Suppressor macrophage treated with lipopolysaccharide for 4 hours (primary cell): ENCODE results near the gene EPOP.

Experiments used
- DNase-seq: peaks from one replicate; pipeline ENCODE4 v3.0.0-alpha.2; 2020

Gene EPOP

DNA sequence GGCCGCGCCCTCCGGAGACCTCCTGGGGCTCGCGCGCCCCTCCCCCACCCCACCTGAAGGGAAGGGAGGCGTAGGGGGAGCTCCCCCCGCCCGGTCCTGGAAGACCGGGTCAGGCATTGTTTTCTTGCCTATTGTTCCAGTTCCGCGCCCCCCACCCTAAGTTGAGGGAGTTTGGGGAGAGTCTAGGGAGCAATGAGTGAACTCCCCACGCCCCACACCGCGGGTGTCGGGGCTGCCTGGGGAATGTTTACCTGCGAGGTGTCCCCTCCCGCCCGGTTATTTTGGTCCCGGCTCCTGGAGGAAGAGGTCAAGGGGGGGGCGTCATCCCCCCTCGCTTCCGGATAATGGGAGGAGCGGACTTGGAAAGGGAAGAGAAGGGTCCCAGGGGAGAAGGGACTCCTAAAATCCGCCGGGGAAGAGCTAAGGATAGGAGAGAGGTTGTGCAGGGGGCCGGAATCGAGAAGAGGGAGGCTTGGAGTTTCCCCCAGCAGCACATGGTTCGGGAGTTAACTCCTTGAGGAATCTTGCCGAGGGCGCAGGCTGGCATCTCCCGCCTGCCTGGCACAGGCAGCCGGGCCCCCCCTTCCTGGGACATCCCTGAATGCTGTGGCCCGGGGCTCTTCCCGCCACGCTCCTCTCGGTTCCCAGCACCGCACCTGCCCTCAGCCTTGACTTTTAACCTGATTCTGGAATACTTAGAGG lies 31.2 kb upstream of the EPOP start:
- peak; percentile 36 for DNase-seq

- no peak for DNase-seq
Observed at GRCh38 chr17:38705523-38705802, 30.7 kb upstream of the EPOP start.

- peak; percentile 82 for DNase-seq
Observed at GRCh38 chr17:38704606-38705522, 30.1 kb upstream of the EPOP start, which contains the start of gene MLLT6. Gene MLLT6, plus strand, starts transcription at chr17:38705273. Its CDS starts 360 bp downstream, at chr17:38705633.

DNA sequence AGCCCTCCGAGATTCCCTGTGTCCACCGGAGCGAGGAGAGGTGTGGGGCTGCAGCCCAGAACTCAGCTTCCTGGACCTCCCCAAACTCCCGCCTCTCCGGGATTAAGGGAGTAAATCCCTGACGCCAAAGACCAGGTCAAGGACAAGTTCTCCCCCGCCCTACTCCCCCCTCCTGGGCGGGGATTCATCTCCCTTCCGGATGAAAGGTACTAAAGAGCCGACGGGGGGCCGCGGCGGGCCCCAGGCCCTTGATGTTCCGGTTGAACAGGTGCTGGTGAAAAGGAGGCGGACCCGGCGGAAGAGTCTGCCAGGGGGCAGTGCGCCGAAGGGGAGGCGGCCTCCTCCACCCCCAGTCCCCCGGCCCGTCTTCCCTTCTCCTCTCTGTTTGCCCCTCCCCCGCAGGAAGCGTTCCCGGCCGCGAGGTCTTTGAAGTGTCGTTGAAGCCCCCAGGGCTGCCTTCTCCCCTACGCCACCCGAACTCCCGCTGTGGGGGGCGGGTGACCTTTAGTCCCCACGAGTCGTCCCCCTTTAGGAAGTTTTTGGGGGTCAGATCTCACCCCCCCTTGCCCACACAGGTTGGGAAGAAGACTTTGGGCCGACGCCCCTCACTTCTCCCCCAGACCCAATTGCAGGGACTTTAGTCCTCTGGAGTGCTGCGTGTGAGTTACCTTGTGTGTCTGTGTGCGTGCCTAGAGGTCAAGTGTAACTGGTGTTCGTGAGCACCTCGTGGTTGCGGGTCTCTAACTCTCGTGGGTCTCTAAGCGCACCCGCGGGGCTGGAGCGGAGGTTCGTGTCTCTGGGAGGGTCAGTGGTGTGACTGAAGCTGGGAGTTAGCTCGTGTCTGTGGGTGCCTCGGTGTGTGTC lies 29.2 kb upstream of the EPOP start:
- peak; percentile 85 for DNase-seq

DNA sequence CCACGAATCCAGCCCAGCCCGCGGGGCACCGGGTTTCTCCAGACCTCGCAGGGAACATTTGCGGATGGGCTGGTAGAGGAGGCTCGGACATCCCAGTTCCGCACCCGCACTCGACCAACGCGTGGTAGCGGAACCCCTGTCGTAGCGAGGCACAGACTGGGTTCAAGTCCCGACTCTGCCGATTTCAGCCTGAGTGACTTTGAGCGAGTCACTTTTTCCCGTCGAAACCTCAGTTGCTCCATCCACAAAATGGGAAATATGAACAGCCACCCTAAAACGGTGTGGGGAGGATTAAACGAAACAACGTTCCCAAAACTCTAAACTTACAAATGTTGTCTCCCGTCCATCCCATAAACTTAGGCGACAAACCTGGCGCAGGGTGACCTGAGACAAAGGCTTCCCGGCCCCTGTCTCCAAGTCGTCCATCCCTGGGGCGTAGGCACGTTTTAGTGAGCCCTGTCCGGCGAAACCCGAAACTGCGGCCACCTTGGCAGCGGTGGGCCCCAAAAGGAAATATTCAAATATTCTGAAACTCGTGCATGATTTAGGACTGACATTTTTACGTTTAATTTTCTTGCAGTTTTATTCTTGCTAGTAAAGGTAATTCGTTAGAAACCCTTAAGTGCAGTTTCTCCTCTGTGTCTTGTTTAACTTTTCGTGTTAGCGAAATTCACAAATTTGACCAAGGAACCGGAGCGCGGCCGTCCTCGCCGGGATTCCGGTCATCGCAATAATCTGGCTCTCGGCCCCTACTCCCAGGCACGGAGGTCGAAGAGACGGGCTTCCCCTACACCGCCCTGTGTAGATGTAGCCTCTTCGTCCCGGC lies 28.4 kb upstream of the EPOP start:
- peak; percentile 63 for DNase-seq

- DNase-seq = peak; percentile 92
Observed at GRCh38 chr17:38702166-38702915, 27.6 kb upstream of the EPOP start.

DNA sequence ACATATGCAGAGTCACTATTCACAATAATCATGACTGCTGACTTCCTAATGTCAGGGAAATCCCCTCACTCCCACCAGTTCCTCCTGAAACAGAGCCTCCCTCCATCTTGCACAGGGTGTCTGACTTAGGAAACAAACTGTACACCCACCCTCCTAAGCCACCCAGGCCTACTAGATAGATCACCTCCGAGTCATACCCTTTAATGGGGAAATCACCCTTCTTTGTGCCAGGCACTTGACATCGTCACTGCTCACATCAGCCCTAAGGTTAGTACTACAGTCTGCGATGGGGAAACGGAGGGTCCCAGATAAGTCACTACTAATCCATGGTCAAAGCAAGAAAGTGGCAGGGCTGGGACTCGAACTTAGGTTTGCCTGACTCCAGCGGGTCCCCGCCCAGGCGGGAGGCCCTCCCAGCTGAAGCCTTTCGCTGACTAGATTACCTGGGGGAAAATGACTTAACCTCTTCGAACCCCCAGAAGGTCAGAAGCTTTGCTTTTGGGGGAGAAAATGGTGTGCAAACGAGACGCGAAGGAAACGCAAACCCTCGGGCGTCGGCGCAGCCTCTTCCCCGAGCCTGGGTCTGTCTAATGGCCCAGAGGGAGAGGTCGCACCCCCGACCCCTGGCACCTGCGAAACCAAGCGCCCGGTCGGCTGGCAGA lies 26.9 kb upstream of the EPOP start:
- DNase-seq = peak; percentile 98

GRCh38 chr17:38698760-38699159 lies 24.0 kb upstream of the EPOP start:
- DNase-seq = no peak

DNA sequence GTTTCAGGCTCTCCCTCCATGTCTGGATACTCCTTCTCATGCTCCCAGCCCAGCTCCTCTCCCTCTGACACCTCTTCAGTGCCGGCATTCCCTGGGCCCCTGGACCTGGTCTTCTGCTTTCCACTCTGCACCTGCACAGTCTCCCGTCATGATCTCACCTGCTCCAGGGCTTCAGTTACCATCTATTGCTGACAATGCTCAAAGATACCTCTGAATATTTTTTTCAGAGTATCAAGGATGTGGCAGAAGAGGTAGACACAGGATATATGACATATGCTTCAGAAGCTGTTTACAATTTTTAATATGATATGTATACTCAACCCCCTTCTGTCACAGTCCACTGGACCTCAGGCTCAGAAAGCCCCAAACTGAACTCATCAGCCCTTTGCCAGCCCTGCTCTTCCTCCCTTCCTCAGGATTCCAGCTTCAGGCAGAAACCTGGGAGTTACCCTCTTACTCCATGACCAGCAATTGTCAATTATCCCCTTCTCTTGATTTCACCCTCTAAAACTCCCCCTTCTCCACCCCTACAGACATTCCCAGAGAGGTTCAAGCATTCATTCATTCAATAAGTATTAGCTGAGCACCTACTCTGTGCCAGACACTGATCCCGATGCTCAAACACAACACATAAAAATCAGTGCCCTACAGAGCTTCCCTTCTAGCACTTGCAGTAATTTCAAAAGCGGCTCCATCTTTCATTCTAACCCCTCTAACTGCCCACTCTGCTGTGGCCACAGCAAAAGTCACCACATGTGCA lies 22.5 kb upstream of the EPOP start:
- DNase-seq = no peak

GRCh38 chr17:38693700-38694329 lies 19.1 kb upstream of the EPOP start:
- DNase-seq = no peak

GRCh38 chr17:38691154-38691553 lies 16.4 kb upstream of the EPOP start:
- DNase-seq = no peak

GRCh38 chr17:38690386-38690785 lies 15.6 kb upstream of the EPOP start:
- DNase-seq = no peak

GRCh38 chr17:38687286-38687685 lies 12.5 kb upstream of the EPOP start:
- DNase-seq = no peak

GRCh38 chr17:38685491-38685890 lies 10.7 kb upstream of the EPOP start:
- DNase-seq = peak; percentile 87

DNA sequence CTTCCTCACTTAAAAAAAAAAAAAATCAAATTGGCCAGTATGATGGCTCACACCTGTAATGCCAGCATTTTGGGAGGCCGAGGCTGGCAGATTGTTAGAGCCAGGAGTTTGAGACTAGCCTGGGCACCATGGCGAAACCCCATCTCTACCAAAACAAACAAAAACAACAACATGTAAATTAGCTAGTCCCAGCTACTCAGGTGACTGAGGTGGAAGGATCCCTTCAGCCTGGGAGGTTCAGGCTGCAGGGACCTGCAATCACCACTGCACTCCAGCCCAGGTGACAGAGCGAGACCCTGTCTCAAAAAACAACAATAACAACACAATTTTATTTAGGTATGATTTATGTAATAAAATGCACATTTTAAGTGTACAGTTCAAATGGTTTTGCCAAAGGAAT lies 6.3 kb upstream of the EPOP start:
- no peak for DNase-seq

DNA sequence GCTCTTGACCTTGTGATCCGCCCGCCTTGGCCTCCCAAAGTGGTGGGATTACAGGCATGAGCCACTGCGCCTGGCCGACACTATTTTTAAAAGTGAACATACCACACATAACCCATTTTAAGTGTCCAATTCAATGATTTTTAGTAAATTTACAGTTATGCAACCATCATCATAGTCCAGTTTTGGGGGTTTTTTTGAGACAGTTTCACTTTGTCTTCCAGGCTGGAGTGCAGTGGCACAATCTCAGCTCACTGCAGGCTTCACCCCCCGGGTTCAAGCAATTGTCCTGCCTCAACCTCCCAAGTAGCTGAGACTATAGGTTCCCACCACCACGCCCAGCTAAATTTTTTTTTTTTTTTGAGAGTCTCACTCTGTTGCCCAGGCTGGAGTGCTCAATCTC lies 3.1 kb upstream of the EPOP start:
- DNase-seq = peak; percentile 52

- DNase-seq = peak; percentile 94
Observed at GRCh38 chr17:38676706-38677504, 2.1 kb upstream of the EPOP start.

DNA sequence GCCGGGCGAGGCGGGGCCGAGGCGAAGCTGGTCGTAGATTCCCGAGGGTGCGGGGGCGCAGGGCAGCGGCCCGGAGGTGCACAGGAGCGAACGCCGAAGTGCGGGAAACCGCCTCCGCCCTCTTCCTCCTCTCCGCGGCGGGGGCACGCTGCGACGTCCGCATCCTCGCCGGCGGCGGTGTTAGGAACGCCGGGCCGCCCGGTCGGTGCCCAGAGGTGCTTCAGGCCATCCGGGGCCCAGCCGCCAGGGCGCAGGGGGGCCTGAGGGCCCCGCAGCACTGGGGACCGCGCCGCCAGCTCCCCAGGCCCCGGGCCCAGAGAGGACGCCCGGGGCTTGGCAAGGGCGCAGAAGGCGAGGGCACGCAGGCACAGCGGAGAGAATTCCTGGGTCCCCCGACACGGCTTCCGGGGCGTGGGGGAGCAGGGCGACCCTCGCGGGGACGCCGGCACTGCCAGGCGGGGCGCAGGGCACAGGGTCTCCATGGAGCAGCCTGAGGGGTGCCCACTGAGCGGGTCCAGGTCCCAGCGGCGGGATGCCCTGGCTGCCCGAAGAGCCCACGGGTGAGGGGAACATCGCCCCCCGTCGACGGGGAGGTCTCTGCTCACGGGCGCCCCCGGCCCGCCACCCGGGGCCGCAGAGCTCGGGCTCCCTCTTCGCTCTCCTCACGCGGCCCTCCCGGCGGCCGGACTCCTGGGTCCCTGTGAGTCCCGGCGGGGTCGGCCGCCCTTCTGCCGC lies 576 bp downstream of the EPOP start:
- DNase-seq = no peak
